ENCODE data around the gene CERS5. TPM values are rescaled to one million over a fixed set of nuclear protein-coding genes. Genes with fewer than 3 reads are reported as not detected.
"Not testable (repeated sequence)": the region's sequence is repeated elsewhere in the genome, so short reads cannot be mapped to it uniquely, and the experiment has no call there.

Gene CERS5
- total RNA-seq, 1 experiment from 2014 or later = 28.2 TPM

DNA sequence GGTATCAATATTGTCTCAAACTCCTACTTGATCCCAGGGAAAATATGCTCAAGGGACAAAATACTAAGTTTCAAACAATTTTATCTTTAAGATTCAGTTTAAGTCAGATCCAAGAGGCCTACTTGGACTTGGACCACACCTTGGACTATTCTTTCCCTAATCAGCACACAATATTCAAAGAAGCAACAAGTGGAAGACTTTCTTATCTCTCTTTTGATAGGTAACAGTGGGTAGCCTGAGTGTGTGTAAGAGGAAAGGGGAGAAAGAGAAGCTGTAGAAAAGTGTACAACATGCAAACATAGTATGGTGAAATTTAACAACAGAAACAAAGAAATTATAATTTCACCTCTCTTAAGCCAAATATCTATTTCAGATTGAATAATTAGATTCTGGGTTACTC is 6.5 kb downstream of the CERS5 start:
- Mint-ChIP-seq H3K4me1 (ENCODE audit: low read depth, unreplicated experiment) (no peaks in the 10 kb centered on the region), H3K27me3 (ENCODE audit: unreplicated experiment) (no peaks in the 10 kb centered on the region), H3K9me3 (ENCODE audit: low read depth, unreplicated experiment) (no peaks in the 10 kb centered on the region), H3K27ac (ENCODE audit: unreplicated experiment) (no peak overlapping the region), H3K4me3 (ENCODE audit: low read depth, unreplicated experiment) (no peak overlapping the region), H3K36me3 (ENCODE audit: insufficient read depth, unreplicated experiment) (no peaks in the 10 kb centered on the region)
- intact Hi-C loops (cut with micrococcal nuclease; ENCODE audit: unreplicated experiment) = no loop called here
- no TSS peak for BruUV-seq (replicated peaks)
- no peak for DNase-seq
- no peak for TF ChIP-seq CTCF (IDR thresholded peaks at IDR 0.05; ENCODE audit: unreplicated experiment)
- CTCF ChIA-PET = interaction anchor here (0.7 kb wide), 1 partner anchor 332 kb away, joined by 7 read pairs; the partner anchor contains the start of gene NCKAP5L

GRCh38 chr12:50157259-50157658 is 9.9 kb downstream of the CERS5 start:
- no TSS peak for BruUV-seq (replicated peaks)

DNA sequence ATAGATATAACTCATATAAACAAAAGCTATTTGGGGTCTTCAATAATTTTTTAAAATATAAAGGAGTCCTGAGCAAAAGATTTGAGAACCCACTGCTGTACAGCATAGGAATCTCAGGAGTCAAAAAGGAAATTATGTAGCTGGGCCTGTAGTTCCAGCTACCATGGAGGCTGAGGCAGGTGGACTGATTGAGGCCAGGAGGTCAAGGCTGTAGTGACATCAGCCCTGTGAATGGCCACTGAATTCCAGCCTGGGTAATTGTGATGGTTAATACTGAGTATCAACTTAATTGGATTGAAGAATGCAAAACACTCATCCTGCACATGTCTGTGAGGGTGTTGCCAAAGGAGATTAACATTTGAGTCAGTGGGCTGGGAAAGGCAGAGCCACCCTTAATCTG is 10.5 kb downstream of the CERS5 start:
- no peak for DNase-seq
- Mint-ChIP-seq H3K4me1 (ENCODE audit: low read depth, unreplicated experiment) (peaks cover under 1% of the 10 kb centered on the region), H3K27me3 (ENCODE audit: unreplicated experiment) (no peaks in the 10 kb centered on the region), H3K36me3 (ENCODE audit: insufficient read depth, unreplicated experiment) (no peaks in the 10 kb centered on the region), H3K4me3 (ENCODE audit: low read depth, unreplicated experiment) (no peak overlapping the region), H3K27ac (ENCODE audit: unreplicated experiment) (no peak overlapping the region), H3K9me3 (ENCODE audit: low read depth, unreplicated experiment) (no peaks in the 10 kb centered on the region)
- intact Hi-C loops (cut with micrococcal nuclease; ENCODE audit: unreplicated experiment) = no loop called here
- no TSS peak for BruUV-seq (replicated peaks)
- no peak for TF ChIP-seq CTCF (IDR thresholded peaks at IDR 0.05; ENCODE audit: unreplicated experiment)
- CTCF ChIA-PET = no interaction called here

More at GRCh38 chr12:50157259-50157658, 9.9 kb downstream of the CERS5 start:
- CTCF ChIA-PET = no interaction called here
- no peaks in the 10 kb centered on the region for H3K27me3 Mint-ChIP-seq (ENCODE audit: unreplicated experiment)
- no peak for TF ChIP-seq CTCF (IDR thresholded peaks at IDR 0.05; ENCODE audit: unreplicated experiment)
- no peaks in the 10 kb centered on the region for H3K9me3 Mint-ChIP-seq (ENCODE audit: low read depth, unreplicated experiment)
- DNase-seq = no peak
- no peaks in the 10 kb centered on the region for H3K36me3 Mint-ChIP-seq (ENCODE audit: insufficient read depth, unreplicated experiment)
- intact Hi-C loops (cut with micrococcal nuclease; ENCODE audit: unreplicated experiment) = no loop called here
- no peaks in the 10 kb centered on the region for H3K4me1 Mint-ChIP-seq (ENCODE audit: low read depth, unreplicated experiment)
- H3K4me3 Mint-ChIP-seq (ENCODE audit: low read depth, unreplicated experiment) = no peak overlapping the region
- no peak overlapping the region for H3K27ac Mint-ChIP-seq (ENCODE audit: unreplicated experiment)

GRCh38 chr12:50154947-50155346 is 12.2 kb downstream of the CERS5 start:
- H3K27me3 Mint-ChIP-seq (ENCODE audit: unreplicated experiment); H3K9me3 Mint-ChIP-seq (ENCODE audit: low read depth, unreplicated experiment); DNase-seq; CTCF ChIA-PET; H3K27ac Mint-ChIP-seq (ENCODE audit: unreplicated experiment); H3K4me3 Mint-ChIP-seq (ENCODE audit: low read depth, unreplicated experiment); H3K4me1 Mint-ChIP-seq (ENCODE audit: low read depth, unreplicated experiment); intact Hi-C loops (cut with micrococcal nuclease; ENCODE audit: unreplicated experiment); H3K36me3 Mint-ChIP-seq (ENCODE audit: insufficient read depth, unreplicated experiment); BruUV-seq (replicated peaks): not testable (repeated sequence)

DNA sequence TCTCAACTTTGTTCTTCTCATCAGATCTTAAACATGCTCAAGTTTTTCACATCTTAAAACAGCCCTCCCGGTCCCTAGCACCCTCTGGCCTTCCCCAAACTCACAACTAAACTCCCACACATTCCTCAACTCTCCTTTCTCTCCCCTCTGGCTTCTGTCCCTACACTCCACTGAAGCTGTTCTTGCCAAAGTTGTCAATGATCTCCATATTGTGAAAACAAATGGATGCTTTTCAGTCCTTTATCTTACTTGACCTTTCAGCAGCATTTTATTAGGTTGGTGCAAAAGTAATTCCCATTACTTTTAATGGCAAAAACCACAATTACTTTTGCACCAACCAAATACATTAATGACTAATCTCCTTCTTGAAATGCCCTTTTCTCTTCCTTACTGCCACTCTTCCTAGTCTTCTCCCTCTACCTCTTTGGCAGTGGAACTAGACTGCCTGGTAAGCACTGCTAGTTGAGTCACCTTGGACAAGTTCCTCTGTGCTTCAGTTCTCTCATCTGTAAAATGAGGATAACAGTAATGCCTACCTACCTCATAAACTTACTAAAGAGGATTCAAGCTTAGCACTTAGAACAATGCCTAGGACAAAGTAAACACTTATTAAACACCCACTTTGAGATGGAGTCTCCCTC is 16.0 kb downstream of the CERS5 start:
- no TSS peak for BruUV-seq (replicated peaks)
- CTCF ChIA-PET = interaction anchor here (0.8 kb wide), 1 partner anchor 39 kb away, joined by 3 read pairs; the partner anchor contains the start of gene COX14
- H3K27ac Mint-ChIP-seq (ENCODE audit: unreplicated experiment) = no peak overlapping the region

More for the DNA sequence above, 16.0 kb downstream of the CERS5 start:
- Mint-ChIP-seq H3K9me3 (ENCODE audit: low read depth, unreplicated experiment) (no peaks in the 10 kb centered on the region), H3K36me3 (ENCODE audit: insufficient read depth, unreplicated experiment) (no peaks in the 10 kb centered on the region), H3K27me3 (ENCODE audit: unreplicated experiment) (no peaks in the 10 kb centered on the region), H3K4me3 (ENCODE audit: low read depth, unreplicated experiment) (no peak overlapping the region), H3K4me1 (ENCODE audit: low read depth, unreplicated experiment) (peaks cover 5% of the 10 kb centered on the region)
- TF ChIP-seq CTCF (IDR thresholded peaks at IDR 0.05; ENCODE audit: unreplicated experiment) = no peak
- intact Hi-C loops (cut with micrococcal nuclease; ENCODE audit: unreplicated experiment) = no loop called here
- no peak for DNase-seq

Data from Calu3 (cell line).